ENCODE measurements around the gene KIFC3. TPM values are rescaled to one million over a fixed set of nuclear protein-coding genes. Genes with fewer than 3 reads are reported as not detected.

The KIFC3 gene, protein sequence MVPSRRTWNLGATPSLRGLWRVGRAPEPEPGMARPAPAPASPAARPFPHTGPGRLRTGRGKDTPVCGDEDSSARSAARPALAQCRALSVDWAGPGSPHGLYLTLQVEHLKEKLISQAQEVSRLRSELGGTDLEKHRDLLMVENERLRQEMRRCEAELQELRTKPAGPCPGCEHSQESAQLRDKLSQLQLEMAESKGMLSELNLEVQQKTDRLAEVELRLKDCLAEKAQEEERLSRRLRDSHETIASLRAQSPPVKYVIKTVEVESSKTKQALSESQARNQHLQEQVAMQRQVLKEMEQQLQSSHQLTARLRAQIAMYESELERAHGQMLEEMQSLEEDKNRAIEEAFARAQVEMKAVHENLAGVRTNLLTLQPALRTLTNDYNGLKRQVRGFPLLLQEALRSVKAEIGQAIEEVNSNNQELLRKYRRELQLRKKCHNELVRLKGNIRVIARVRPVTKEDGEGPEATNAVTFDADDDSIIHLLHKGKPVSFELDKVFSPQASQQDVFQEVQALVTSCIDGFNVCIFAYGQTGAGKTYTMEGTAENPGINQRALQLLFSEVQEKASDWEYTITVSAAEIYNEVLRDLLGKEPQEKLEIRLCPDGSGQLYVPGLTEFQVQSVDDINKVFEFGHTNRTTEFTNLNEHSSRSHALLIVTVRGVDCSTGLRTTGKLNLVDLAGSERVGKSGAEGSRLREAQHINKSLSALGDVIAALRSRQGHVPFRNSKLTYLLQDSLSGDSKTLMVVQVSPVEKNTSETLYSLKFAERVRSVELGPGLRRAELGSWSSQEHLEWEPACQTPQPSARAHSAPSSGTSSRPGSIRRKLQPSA
- 84.1 TPM for total RNA-seq

GRCh38 chr16:57802341-57803133 lies at the start of gene KIFC3:
Gene KIFC3 (minus strand): TSS chr16:57802491. CDS start chr16:57798243, 4,248 bp downstream.

GRCh38 chr16:57735755-57736418 lies 66.4 kb downstream of the KIFC3 start, which contains the start of gene KATNB1:
Gene KATNB1 (plus strand): TSS chr16:57735770. CDS start chr16:57737244, 1,474 bp downstream.

Other genes starting within 250 kb of the KIFC3 start
- gene ADGRG1, start 173.9 kb downstream of the KIFC3 start, total RNA-seq, result 18.3 TPM
- gene ADGRG3, start 134.2 kb downstream of the KIFC3 start, total RNA-seq, result 1.4 TPM
- gene DRC7, start 107.7 kb downstream of the KIFC3 start, total RNA-seq, result 0.16 TPM
- 30.8 TPM for gene KATNB1, start 66.7 kb downstream of the KIFC3 start, total RNA-seq
- gene CNGB1, start 168.6 kb upstream of the KIFC3 start, total RNA-seq, result 50.7 TPM
- 10.2 TPM for gene ZNF319, start 198.2 kb upstream of the KIFC3 start, total RNA-seq
- gene USB1, start 198.9 kb upstream of the KIFC3 start, total RNA-seq, result 21.2 TPM
- 25.2 TPM for gene MMP15, start 223.3 kb upstream of the KIFC3 start, total RNA-seq